ENCODE data around the gene NPY1R.

The NPY1R gene

DNA sequence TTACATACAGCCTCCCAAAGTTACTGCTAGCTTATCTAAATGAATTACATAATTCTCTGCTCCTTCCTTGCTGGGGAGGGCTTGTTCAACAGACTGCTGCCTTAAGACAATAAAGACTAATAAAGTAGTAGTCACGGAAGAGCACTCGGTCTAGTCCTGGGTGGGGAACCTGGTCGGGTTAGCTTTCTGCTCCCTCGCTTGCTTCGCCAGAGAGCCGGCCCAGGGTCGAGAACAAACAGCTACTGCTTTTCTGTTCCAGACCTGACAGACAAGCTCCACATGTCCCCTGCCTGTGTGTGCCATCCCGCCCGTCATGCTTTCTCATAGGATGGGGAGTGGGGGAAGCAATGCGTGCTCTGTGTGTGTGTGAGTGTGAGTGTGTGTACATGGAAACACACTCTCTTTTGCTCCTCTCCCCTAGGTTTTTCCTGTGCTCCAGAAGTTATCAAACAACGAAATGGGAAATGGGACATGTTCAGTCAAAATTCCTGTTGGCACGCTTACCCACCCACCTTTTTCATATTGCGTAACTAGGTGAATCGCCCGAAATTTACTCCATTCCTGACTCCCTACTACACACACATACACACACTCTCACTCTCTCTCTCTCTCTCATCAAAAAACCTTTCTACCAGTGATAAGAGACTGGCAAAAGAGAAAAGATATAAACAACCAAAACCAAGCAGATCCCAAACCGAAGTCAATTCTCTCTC, 1.3 kb downstream of the NPY1R start:
- TF ChIP-seq, protein P1, sequence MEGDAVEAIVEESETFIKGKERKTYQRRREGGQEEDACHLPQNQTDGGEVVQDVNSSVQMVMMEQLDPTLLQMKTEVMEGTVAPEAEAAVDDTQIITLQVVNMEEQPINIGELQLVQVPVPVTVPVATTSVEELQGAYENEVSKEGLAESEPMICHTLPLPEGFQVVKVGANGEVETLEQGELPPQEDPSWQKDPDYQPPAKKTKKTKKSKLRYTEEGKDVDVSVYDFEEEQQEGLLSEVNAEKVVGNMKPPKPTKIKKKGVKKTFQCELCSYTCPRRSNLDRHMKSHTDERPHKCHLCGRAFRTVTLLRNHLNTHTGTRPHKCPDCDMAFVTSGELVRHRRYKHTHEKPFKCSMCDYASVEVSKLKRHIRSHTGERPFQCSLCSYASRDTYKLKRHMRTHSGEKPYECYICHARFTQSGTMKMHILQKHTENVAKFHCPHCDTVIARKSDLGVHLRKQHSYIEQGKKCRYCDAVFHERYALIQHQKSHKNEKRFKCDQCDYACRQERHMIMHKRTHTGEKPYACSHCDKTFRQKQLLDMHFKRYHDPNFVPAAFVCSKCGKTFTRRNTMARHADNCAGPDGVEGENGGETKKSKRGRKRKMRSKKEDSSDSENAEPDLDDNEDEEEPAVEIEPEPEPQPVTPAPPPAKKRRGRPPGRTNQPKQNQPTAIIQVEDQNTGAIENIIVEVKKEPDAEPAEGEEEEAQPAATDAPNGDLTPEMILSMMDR (IDR thresholded peaks at IDR 0.05; ENCODE audit: low read depth, low read length): no peak
- in situ Hi-C loops (cut with HindIII; ENCODE audit: low sequenced_read_pairs): no loop called here
- no peak for DNase-seq (ENCODE audit: low read depth, low spot score)
- no peak overlapping the region for H3K4me3 ChIP-seq (ENCODE audit: low read depth, low read length)

DNA sequence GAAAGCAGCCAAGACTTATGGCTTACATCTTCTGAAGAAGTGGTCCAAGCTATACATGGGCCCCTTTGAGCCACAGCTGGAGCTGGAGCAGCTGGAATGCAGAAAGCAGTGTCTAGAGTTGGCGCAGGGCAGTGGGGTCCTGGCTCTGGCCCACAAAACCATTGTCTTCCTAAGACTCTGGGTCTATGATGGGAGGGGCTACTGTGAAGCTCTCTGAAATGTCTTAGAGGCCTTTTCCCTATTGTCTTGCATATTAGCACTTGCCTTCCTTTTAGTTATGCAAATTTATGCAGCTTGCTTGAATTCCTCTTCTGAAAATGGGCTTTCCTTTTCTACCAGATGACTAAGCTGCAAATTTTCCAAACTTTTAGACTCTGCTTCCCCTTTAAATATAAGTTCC, 15.3 kb downstream of the NPY1R start:
- no peak for DNase-seq (ENCODE audit: low read depth, low spot score)
- TF ChIP-seq, protein P1 (IDR thresholded peaks at IDR 0.05; ENCODE audit: low read depth, low read length): no peak
- H3K4me3 ChIP-seq (ENCODE audit: low read depth, low read length): no peak overlapping the region
- in situ Hi-C loops (cut with HindIII; ENCODE audit: low sequenced_read_pairs): no loop called here

DNA sequence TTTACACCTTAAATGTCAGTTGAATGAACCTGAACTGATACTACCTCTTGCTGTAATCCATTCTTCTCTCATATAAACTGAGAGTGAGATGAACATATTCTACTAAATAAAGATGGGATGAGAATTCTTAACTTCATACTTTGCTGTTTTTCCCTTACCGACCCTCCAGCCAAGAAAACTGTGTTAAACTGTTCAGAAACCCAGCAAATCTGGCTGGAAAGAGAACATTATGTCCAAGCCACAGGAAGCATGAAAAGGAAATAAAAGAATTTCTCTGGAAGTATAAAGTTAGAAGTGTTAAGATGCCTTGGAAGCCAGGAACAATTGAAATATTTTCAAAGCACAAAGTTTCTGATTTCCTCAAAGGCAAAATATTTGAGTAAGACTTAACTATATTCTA, 22.9 kb downstream of the NPY1R start:
- in situ Hi-C loops (cut with HindIII; ENCODE audit: low sequenced_read_pairs): no loop called here
- DNase-seq (ENCODE audit: low read depth, low spot score): no peak
- no peak overlapping the region for H3K4me3 ChIP-seq (ENCODE audit: low read depth, low read length)
- TF ChIP-seq, protein P1 (IDR thresholded peaks at IDR 0.05; ENCODE audit: low read depth, low read length): no peak

DNA sequence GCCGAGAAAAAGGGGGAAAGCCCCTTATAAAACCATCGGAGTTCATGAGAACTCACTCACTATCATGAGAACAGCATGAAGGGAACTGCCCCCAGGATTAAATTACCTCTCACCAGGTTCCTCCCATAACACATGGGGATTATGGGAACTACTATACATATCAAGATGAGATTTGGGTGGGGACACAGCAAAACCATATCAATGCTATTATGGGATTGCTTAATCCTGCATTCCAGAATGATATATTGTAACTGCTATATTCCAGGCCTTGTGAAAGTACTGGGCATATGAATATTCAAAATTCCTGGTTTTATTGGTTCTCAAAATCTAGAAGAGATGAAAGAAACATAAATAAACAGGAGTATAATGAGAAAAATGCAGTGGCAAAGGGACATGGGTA, 29.3 kb downstream of the NPY1R start:
- DNase-seq (ENCODE audit: low read depth, low spot score): no peak
- no peak overlapping the region for H3K4me3 ChIP-seq (ENCODE audit: low read depth, low read length)
- in situ Hi-C loops (cut with HindIII; ENCODE audit: low sequenced_read_pairs): no loop called here
- TF ChIP-seq, protein P1 (IDR thresholded peaks at IDR 0.05; ENCODE audit: low read depth, low read length): no peak

DNA sequence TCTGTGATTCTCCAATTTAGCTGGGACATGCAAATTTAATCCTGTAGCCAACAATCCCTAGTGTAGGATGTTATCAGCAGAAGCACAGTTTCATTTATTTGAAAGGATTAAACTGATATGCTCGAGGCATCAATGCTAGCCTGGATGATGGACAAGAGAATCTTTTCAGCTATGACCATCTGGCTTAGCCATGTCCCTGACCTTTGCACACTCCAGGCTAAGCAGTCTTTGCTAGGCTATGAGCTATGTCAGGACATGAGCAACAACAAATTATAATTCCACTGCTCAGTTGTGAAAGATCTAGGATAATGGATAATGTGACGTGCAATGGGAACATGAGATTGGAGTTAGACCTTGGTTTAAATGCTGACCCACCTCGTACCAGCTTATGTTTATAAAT, 32.0 kb downstream of the NPY1R start:
- TF ChIP-seq, protein P1 (IDR thresholded peaks at IDR 0.05; ENCODE audit: low read depth, low read length): no peak
- no peak overlapping the region for H3K4me3 ChIP-seq (ENCODE audit: low read depth, low read length)
- in situ Hi-C loops (cut with HindIII; ENCODE audit: low sequenced_read_pairs): no loop called here
- DNase-seq (ENCODE audit: low read depth, low spot score): no peak

DNA sequence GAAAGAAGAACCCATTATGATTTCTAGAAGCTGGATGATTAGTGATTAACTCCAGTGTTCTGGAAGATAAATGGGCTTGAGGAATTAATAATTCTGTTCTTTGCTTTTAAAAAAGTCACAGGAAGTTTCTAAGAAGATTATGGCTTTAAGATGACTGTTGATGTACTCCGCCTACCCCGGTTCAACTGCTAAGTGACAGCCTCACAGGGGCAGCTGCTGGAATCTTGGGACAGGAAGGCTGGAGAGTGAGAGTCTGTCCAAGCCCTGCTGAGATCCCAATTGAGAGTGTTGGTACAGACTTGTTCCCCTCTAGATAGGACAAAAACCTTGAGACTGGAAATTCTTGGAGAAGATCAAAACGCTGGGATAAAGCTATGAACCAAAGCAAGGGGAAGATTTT, 37.3 kb downstream of the NPY1R start:
- in situ Hi-C loops (cut with HindIII; ENCODE audit: low sequenced_read_pairs): no loop called here
- DNase-seq (ENCODE audit: low read depth, low spot score): no peak
- no peak overlapping the region for H3K4me3 ChIP-seq (ENCODE audit: low read depth, low read length)
- TF ChIP-seq, protein P1 (IDR thresholded peaks at IDR 0.05; ENCODE audit: low read depth, low read length): no peak

Data from astrocyte of the spinal cord (primary cell).